Gastrocnemius medialis (tissue), 4 donors: ENCODE results near the gene ENPP5.

Experiments used
- CTCF ChIP-seq, 5 experiments: fragments of 450-650 bp in 3 of 5; fragments of 200-600 bp in 2 of 5; sonication (generic) in 2 of 5; IDR thresholded peaks in 4 of 5; conservative IDR thresholded peaks in 1 of 5; 1 replicate in 4 of 5; 2 replicates in 1 of 5; pipeline ENCODE4 v1.5.1; 2016 to 2019; ENCODE audit warnings: antibody characterized with exemption in 5 of 5, mild to moderate bottlenecking in 3 of 5, moderate library complexity in 3 of 5
- POLR2A ChIP-seq, 2 donors: fragments of 450-650 bp; IDR thresholded peaks; one replicate each; pipeline ENCODE4 v1.6.1; 2017; ENCODE audit warnings: antibody characterized with exemption in 2 of 2, mild to moderate bottlenecking in 2 of 2, moderate library complexity in 2 of 2

GRCh38 chr6:46217671-46218131 lies 46.9 kb upstream of the ENPP5 start:
- TF ChIP-seq CTCF (IDR thresholded peaks at IDR 0.05 in 4 of 5, conservative IDR thresholded peaks at IDR 0.05 in 1 of 5) (no peak), POLR2A (IDR thresholded peaks at IDR 0.05) (no peak)
